ENCODE results near the gene B4GAT1.
"Not testable (repeated sequence)": the region's sequence is repeated elsewhere in the genome, so short reads cannot be mapped to it uniquely, and the experiment has no call there.

The B4GAT1 gene

GRCh38 chr11:66322732-66323427 is 24.5 kb downstream of the B4GAT1 start:
- H3K4me3 ChIP-seq (ENCODE audit: low read depth, low read length): no peak overlapping the region
- DNase-seq (ENCODE audit: low read depth): no peak
- TF ChIP-seq, protein P1, sequence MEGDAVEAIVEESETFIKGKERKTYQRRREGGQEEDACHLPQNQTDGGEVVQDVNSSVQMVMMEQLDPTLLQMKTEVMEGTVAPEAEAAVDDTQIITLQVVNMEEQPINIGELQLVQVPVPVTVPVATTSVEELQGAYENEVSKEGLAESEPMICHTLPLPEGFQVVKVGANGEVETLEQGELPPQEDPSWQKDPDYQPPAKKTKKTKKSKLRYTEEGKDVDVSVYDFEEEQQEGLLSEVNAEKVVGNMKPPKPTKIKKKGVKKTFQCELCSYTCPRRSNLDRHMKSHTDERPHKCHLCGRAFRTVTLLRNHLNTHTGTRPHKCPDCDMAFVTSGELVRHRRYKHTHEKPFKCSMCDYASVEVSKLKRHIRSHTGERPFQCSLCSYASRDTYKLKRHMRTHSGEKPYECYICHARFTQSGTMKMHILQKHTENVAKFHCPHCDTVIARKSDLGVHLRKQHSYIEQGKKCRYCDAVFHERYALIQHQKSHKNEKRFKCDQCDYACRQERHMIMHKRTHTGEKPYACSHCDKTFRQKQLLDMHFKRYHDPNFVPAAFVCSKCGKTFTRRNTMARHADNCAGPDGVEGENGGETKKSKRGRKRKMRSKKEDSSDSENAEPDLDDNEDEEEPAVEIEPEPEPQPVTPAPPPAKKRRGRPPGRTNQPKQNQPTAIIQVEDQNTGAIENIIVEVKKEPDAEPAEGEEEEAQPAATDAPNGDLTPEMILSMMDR (conservative IDR thresholded peaks at IDR 0.05; ENCODE audit: low read depth, low read length): no peak

DNA sequence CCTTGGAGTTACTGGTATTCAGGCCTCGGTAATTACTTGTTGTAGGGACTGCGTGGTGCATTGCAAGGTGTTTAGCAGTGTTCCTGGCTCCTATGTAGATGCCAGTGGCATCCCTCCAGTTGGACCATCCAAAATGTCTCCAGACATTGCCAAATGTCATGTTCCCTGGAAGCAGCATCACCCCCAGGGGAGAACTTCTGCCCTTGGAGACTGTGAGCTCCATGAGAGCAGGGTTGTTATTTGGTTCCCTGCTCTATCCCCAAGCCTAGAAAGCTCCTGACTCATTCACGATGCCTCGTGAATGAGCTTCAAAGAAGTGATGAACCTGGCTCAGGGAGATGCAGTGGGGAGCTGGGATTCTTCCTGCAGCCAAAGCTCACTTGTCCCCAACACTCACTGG is 25.8 kb downstream of the B4GAT1 start:
- DNase-seq (ENCODE audit: low read depth): no peak
- no peak overlapping the region for H3K4me3 ChIP-seq (ENCODE audit: low read depth, low read length)
- TF ChIP-seq, protein P1 (conservative IDR thresholded peaks at IDR 0.05; ENCODE audit: low read depth, low read length): no peak

DNA sequence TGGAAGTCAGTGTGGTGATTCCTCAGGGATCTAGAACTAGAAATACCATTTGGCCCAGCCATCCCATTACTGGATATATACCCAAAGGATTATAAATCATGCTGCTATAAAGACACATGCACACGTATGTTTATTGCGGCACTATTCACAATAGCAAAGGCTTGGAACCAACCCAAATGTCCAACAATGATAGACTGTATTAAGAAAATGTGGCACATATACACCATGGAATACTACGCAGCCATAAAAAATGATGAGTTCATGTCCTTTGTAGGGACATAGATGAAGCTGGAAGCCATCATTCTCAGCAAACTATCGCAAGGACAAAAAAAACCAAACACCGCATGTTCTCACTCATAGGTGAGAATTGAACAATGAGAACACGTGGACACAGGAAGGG is 26.7 kb downstream of the B4GAT1 start:
- not testable (repeated sequence) for H3K4me3 ChIP-seq (ENCODE audit: low read depth, low read length); DNase-seq (ENCODE audit: low read depth)

- not testable (repeated sequence) for DNase-seq (ENCODE audit: low read depth); H3K4me3 ChIP-seq (ENCODE audit: low read depth, low read length)
Observed at GRCh38 chr11:66320289-66320688, 27.1 kb downstream of the B4GAT1 start.

- no peak overlapping the region for H3K4me3 ChIP-seq (ENCODE audit: low read depth, low read length)
- TF ChIP-seq, protein P1 (conservative IDR thresholded peaks at IDR 0.05; ENCODE audit: low read depth, low read length): no peak
- no peak for DNase-seq (ENCODE audit: low read depth)
Observed at GRCh38 chr11:66318600-66318970, 28.8 kb downstream of the B4GAT1 start.

DNA sequence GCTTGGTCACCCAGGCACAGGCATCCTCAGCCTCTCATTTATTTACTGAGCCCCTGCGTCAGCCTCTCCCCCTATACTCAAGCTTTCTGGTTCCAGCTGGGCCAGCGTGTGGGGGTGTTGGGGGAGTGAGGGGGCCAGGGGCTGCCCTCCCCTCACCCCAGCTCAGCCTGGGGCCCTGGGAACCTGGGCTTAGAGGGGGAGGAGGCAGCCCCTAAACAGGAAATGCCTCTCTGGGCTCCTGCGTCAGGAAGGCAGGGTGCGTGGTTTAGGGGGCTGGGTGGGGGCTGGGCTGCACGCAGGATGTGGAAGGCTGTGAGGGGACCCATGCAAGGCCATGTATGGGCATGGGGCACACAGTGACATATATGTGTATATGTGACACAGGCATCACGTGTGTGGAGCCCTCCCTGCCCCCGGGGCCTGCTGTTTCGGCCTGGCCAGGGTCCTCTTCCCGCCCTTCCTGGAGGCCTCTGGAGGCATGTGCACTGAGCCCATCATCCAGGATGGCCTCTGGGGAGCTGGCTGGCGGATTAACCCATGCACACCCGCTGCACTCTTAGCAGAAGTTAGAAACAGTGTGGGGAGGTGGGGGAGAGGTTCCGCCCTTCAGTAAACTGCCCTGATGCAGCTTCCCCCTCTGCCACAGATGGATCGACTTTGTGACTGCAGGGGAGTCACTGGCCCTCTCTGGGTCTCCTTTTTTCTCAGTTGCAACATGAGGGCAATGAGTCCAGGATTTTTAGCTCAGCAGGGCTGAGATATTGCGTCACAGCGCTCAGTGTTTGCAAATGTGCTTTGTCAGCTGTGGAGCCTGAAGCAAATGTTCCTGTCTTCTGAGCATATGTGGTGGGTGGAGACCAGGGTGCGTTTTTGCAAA is 29.5 kb downstream of the B4GAT1 start:
- peak overlapping the region; percentile 8 for H3K4me3 ChIP-seq (ENCODE audit: low read depth, low read length)
- TF ChIP-seq, protein P1 (conservative IDR thresholded peaks at IDR 0.05; ENCODE audit: low read depth, low read length): no peak
- peak; percentile 97 for DNase-seq (ENCODE audit: low read depth)

- H3K4me3 ChIP-seq (ENCODE audit: low read depth, low read length): peak overlapping the region; percentile 74
- TF ChIP-seq, protein P1 (conservative IDR thresholded peaks at IDR 0.05; ENCODE audit: low read depth, low read length): no peak
- DNase-seq (ENCODE audit: low read depth): peak; percentile 66
Observed at GRCh38 chr11:66317322-66317722, 30.1 kb downstream of the B4GAT1 start.

- H3K4me3 ChIP-seq (ENCODE audit: low read depth, low read length): peak within 1 kb of the TSS; percentile 74
- TF ChIP-seq, protein P1 (conservative IDR thresholded peaks at IDR 0.05; ENCODE audit: low read depth, low read length): no peak
- DNase-seq (ENCODE audit: low read depth): peak; percentile 86
Observed at GRCh38 chr11:66316849-66317251, 30.6 kb downstream of the B4GAT1 start, which contains the start of gene CD248. CD248 (minus strand) TSS chr11:66317044; CDS start chr11:66317027, 17 bp downstream.

All from choroid plexus epithelial cell (primary cell).